Smooth muscle cell (in vitro differentiated cells): ENCODE data around the gene SGCA. TPM values are rescaled to one million over a fixed set of nuclear protein-coding genes. Genes with fewer than 3 reads are reported as not detected.

Source experiments
- DNase-seq: peaks from one replicate; lab custom pipeline; 2025; ENCODE audit not compliant: unreplicated experiment; lab: John Stamatoyannopoulos, UW
- H2AFZ ChIP-seq: fragments of 200-600 bp; sonication (generic); 2 replicates; pipeline ENCODE4 v1.6.0; 2016; ENCODE audit warnings: antibody characterized with exemption, low read depth, mild to moderate bottlenecking
- H3F3A ChIP-seq: fragments of 200-600 bp; sonication (generic); 2 replicates; pipeline ENCODE4 v1.6.0; 2017; ENCODE audit warnings: antibody characterized with exemption, low read depth
- H3K27ac ChIP-seq: fragments of 200-600 bp; sonication (generic); 2 replicates; pipeline ENCODE4 v1.5.1; 2016; ENCODE audit warnings: low read depth, mild to moderate bottlenecking
- H3K27me3 ChIP-seq: fragments of 200-600 bp; sonication (generic); 2 replicates; pipeline ENCODE4 v1.6.1; 2016; ENCODE audit warnings: low read depth, mild to moderate bottlenecking
- H3K36me3 ChIP-seq: fragments of 200-600 bp; sonication (generic); 2 replicates; pipeline ENCODE4 v1.5.1; 2016; ENCODE audit warnings: low read depth
- H3K4me1 ChIP-seq: fragments of 200-600 bp; sonication (generic); 2 replicates; pipeline ENCODE4 v1.5.1; 2016; ENCODE audit warnings: low read depth
- H3K4me2 ChIP-seq: fragments of 200-600 bp; sonication (generic); 2 replicates; pipeline ENCODE4 v1.6.0; 2016; ENCODE audit warnings: mild to moderate bottlenecking
- H3K4me3 ChIP-seq: fragments of 200-600 bp; sonication (generic); 2 replicates; pipeline ENCODE4 v1.5.1; 2016; ENCODE audit warnings: mild to moderate bottlenecking
- H3K79me2 ChIP-seq: fragments of 200-600 bp; sonication (generic); 2 replicates; pipeline ENCODE4 v1.6.0; 2016; ENCODE audit warnings: low read depth, mild to moderate bottlenecking
- H3K9ac ChIP-seq: fragments of 200-600 bp; sonication (generic); 2 replicates; pipeline ENCODE4 v1.6.0; 2016; ENCODE audit warnings: low read depth
- H3K9me3 ChIP-seq: fragments of 200-600 bp; sonication (generic); replicated peaks from 2 replicates; pipeline ENCODE4 v1.5.1; 2016; ENCODE audit warnings: low read depth
- H4K20me1 ChIP-seq: fragments of 200-600 bp; sonication (generic); 2 replicates; pipeline ENCODE4 v1.6.0; 2016; ENCODE audit warnings: low read depth
- WGBS: methylation state at CpG from one replicate; pipeline ENCODE4 v1.1.7; 2016; ENCODE audit warnings: low lambda C conversion rate; 5-methylcytosine and 5-hydroxymethylcytosine counted together
- polyA plus RNA-seq: library from polyadenylated mRNA; unstranded; fragments of >200 nt; fragmentation: Nextera tagmentation; extraction: Ambion mirVana; gene quantifications from 2 replicates; pipeline ENCODE4 v1.2.1, GENCODE V29; 2016
- total RNA-seq: library from RNA; depleted of rRNA; stranded (reverse); fragments of >200 nt; gene quantifications from 2 replicates; pipeline ENCODE4 v1.2.3, GENCODE V29; 2014
- TF ChIP-seq, protein P1 (sequence below): fragments of 200-600 bp; sonication (generic); IDR thresholded peaks from 2 replicates; pipeline ENCODE4 v1.5.1; 2017; ENCODE audit warnings: borderline replicate concordance, mild to moderate bottlenecking, antibody characterized with exemption; ENCODE audit not compliant: insufficient read depth, poor library complexity, severe bottlenecking

Gene SGCA
- total and polyA plus RNA-seq, 2 experiments from 2014 or later = 2.1 TPM; not detected in 1

DNA sequence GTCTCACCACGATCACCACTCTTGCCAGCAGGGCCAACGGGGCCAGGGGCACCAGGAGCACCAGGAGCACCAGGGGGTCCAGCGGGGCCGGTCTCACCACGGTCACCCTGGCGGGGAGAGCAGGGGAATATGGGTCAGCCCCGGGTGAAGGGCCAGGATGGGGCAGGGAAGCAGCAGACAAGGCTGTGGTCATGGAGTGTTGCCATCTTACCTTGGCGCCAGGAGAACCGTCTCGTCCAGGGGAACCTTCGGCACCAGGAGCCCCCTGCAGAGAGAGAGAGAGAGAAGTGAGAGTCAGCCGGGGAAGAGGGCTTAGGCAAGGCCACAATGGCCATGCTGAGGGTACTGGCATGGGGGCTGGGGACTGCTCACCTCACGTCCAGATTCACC, 22.7 kb downstream of the SGCA start:
- Histone ChIP-seq H3K4me3 (no peak overlapping the region), H3K4me1 (peaks cover 8% of the 10 kb centered on the region), H3K27ac (peak overlapping the region; percentile 99), H3K36me3 (peaks cover 8% of the 10 kb centered on the region), H4K20me1 (peaks cover 100% of the 10 kb centered on the region), H3K79me2 (peaks cover 13% of the 10 kb centered on the region), H2AFZ (no peak overlapping the region), H3K4me2 (peak overlapping the region; percentile 13), H3F3A (peaks cover 79% of the 10 kb centered on the region), H3K9ac (no peak overlapping the region), H3K27me3 (no peaks in the 10 kb centered on the region), H3K9me3 (no peaks in the 10 kb centered on the region)
- DNase-seq = no peak
- TF ChIP-seq, protein P1, sequence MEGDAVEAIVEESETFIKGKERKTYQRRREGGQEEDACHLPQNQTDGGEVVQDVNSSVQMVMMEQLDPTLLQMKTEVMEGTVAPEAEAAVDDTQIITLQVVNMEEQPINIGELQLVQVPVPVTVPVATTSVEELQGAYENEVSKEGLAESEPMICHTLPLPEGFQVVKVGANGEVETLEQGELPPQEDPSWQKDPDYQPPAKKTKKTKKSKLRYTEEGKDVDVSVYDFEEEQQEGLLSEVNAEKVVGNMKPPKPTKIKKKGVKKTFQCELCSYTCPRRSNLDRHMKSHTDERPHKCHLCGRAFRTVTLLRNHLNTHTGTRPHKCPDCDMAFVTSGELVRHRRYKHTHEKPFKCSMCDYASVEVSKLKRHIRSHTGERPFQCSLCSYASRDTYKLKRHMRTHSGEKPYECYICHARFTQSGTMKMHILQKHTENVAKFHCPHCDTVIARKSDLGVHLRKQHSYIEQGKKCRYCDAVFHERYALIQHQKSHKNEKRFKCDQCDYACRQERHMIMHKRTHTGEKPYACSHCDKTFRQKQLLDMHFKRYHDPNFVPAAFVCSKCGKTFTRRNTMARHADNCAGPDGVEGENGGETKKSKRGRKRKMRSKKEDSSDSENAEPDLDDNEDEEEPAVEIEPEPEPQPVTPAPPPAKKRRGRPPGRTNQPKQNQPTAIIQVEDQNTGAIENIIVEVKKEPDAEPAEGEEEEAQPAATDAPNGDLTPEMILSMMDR = no peak
- WGBS = 62% methylated on average over 13 of the region's 13 CpGs

DNA sequence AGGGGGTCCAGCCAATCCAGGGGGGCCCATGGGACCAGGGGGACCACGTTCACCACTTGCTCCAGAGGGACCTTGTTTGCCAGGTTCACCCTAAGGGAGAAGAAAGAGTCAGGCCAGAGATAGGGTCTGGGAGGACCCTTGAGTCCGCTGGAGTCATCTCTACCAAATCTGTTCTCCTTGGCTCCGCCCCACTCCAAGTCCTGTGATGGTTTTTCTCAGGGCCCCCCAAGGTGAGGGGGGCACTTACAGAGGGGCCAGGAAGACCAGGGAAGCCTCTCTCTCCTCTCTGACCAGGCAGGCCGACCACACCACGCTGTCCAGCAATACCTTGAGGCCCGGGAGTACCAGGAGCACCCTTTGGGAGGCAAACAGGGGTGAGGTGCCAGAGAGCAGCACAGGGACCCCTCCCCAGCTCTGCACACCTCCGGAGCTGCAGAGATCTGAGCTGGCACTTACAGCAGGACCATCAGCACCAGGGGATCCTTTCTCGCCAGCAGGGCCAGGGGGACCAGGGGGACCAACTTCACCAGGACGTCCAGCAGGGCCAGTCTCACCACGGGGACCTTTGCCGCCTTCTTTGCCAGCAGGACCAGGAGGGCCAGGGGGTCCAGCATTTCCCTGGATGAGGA, 23.2 kb downstream of the SGCA start:
- TF ChIP-seq, protein P1 = no peak
- H3F3A ChIP-seq = peaks cover 79% of the 10 kb centered on the region
- H3K4me2 ChIP-seq = peak overlapping the region; percentile 13
- peaks cover 8% of the 10 kb centered on the region for H3K4me1 ChIP-seq
- peaks cover 100% of the 10 kb centered on the region for H4K20me1 ChIP-seq
- H3K36me3 ChIP-seq = peaks cover 8% of the 10 kb centered on the region
- H3K27me3 ChIP-seq = no peaks in the 10 kb centered on the region
- H2AFZ ChIP-seq = no peak overlapping the region
- no peak overlapping the region for H3K9ac ChIP-seq
- H3K27ac ChIP-seq = peak overlapping the region; percentile 99
- H3K79me2 ChIP-seq = peaks cover 18% of the 10 kb centered on the region
- no peak overlapping the region for H3K4me3 ChIP-seq
- WGBS = 86% methylated on average over 11 of the region's 11 CpGs
- DNase-seq = no peak
- no peaks in the 10 kb centered on the region for H3K9me3 ChIP-seq

DNA sequence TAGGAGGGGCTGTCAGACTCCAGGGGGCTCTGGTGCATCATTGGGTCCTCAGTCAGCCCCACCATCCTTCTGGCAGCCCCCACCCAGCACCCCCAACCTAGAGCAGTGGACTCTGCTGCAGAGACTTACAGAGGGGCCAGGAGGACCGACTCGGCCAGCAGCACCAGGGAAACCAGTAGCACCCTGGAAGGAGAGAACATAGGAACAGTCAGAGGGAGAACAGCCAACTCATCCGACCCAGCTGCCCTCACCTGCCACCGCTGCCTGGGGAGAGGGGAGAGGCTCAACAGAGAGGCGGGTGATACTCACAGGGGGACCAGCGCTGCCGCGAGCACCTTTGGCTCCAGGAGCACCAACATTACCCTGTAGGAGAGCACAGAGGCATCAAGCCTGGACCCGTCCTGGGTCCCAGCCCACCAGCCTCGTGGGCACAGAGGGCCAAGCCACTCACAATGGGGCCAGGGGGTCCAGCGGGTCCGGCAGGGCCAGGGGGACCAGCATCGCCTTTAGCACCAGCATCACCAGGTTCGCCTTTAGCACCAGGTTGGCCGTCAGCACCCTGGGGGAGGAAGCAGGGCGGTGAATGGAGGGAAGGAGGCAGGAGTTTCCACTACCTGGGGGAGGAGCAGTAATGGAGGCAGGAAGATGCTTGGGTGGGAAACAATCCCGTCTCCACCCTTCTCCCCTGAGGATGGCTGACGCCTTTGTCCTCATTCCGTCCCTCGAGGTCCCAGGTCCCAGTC, 23.9 kb downstream of the SGCA start:
- H3K4me3 ChIP-seq = no peak overlapping the region
- peaks cover 83% of the 10 kb centered on the region for H3F3A ChIP-seq
- H4K20me1 ChIP-seq = peaks cover 100% of the 10 kb centered on the region
- peaks cover 8% of the 10 kb centered on the region for H3K36me3 ChIP-seq
- no peak overlapping the region for H3K9ac ChIP-seq
- no peak for DNase-seq
- peaks cover 20% of the 10 kb centered on the region for H3K79me2 ChIP-seq
- H3K27me3 ChIP-seq = no peaks in the 10 kb centered on the region
- H2AFZ ChIP-seq = no peak overlapping the region
- H3K4me2 ChIP-seq = no peak overlapping the region
- TF ChIP-seq, protein P1 = no peak
- peaks cover 4% of the 10 kb centered on the region for H3K4me1 ChIP-seq
- no peaks in the 10 kb centered on the region for H3K9me3 ChIP-seq
- H3K27ac ChIP-seq = peak overlapping the region; percentile 99
- 67% methylated on average over 20 of the region's 20 CpGs for WGBS
